Panc1 (cell line): ENCODE measurements around the gene TPSG1. TPM values are rescaled to one million over a fixed set of nuclear protein-coding genes. Genes with fewer than 3 reads are reported as not detected.
A peak's percentile ranks its signal among the peaks of the same experiment; 100 is the strongest.

Experiments
- ATAC-seq: fragments of 200-7000 bp; cut with Tn5 transposase; 2 replicates; pipeline ENCODE4 v1.9.1; 2020; ENCODE audit warnings: mild to moderate bottlenecking, moderate library complexity
- BruUV-seq: library from RNA; stranded (reverse); fragments of 400-500 nt; replicated peaks from 2 replicates; lab custom pipeline; 2021; lab: Mats Ljungman, UMichigan
- CTCF ChIA-PET: fragments of 300-600 bp; sonication (Branson Sonifier 250); formaldehyde crosslinking; loops from one replicate; lab custom pipeline; 2022; ENCODE audit warnings: antibody characterized with exemption; lab: Charles Lee
- POLR2A ChIA-PET: fragments of 300-600 bp; sonication (Branson Sonifier 250); formaldehyde crosslinking; loops from one replicate; lab custom pipeline; 2022; ENCODE audit warnings: antibody characterized with exemption; lab: Charles Lee
- DNase-seq: peaks from one replicate; pipeline ENCODE4 v3.0.0-alpha.2; 2010; ENCODE audit warnings: low read depth, low spot score
- H3K27ac ChIP-seq: 2 replicates; pipeline ENCODE4 v1.5.1; 2011; ENCODE audit warnings: mild to moderate bottlenecking, low read length, inconsistent platforms
- H3K27me3 ChIP-seq: fragments of 200-500 bp; sonication (Bioruptor generic); 2 replicates; pipeline ENCODE4 v1.6.0; 2014; ENCODE audit warnings: low read length, inconsistent platforms; ENCODE audit not compliant: control insufficient read depth, insufficient read depth
- H3K36me3 ChIP-seq: fragments of 200-500 bp; sonication (Bioruptor generic); 2 replicates; pipeline ENCODE4 v1.5.1; 2014; ENCODE audit warnings: inconsistent platforms, mild to moderate bottlenecking, low read length, moderate library complexity; ENCODE audit not compliant: control insufficient read depth, insufficient read depth
- H3K4me1 ChIP-seq: 2 replicates; pipeline ENCODE4 v1.5.1; 2011; ENCODE audit warnings: inconsistent platforms, mild to moderate bottlenecking, low read length, moderate library complexity; ENCODE audit not compliant: control insufficient read depth, insufficient read depth
- H3K4me3 ChIP-seq, 2 experiments: 2 replicates each; pipeline ENCODE4 v1.5.1; 2011 to 2012; ENCODE audit warnings: low read depth in 2 of 2, low read length in 2 of 2, mild to moderate bottlenecking in 2 of 2, inconsistent platforms in 1 of 2, moderate library complexity in 1 of 2
- H3K9me3 ChIP-seq: fragments of 200-500 bp; sonication (Bioruptor generic); 2 replicates; pipeline ENCODE4 v1.5.1; 2014; ENCODE audit warnings: low read depth, mild to moderate bottlenecking, inconsistent platforms, low read length, moderate library complexity; ENCODE audit not compliant: control insufficient read depth, insufficient read depth
- CTCF ChIP-seq: fragments of 450-650 bp; IDR thresholded peaks from 2 replicates; pipeline ENCODE4 v1.5.1; 2017; ENCODE audit warnings: mild to moderate bottlenecking
- POLR2AphosphoS5 ChIP-seq: IDR thresholded peaks from 2 replicates; pipeline ENCODE4 v1.6.1; 2012; ENCODE audit warnings: mild to moderate bottlenecking, low read depth, low read length, moderate library complexity
- SIN3A ChIP-seq: IDR thresholded peaks from 2 replicates; pipeline ENCODE4 v1.6.1; 2012; ENCODE audit warnings: low read depth, mild to moderate bottlenecking, low read length, moderate library complexity, borderline replicate concordance; ENCODE audit not compliant: insufficient read depth
- TCF7L2 ChIP-seq: IDR thresholded peaks from 2 replicates; pipeline ENCODE4 v1.6.1; 2011; ENCODE audit warnings: mild to moderate bottlenecking, low read depth, low read length, inconsistent platforms
- in situ Hi-C: cut with HindIII; loops from 2 replicates; pipeline ENCODE4 v1.10.0; 2016; ENCODE audit warnings: low sequenced_read_pairs, low pct_unique_long_range_greater_than_20kb
- intact Hi-C: fragments of 100-400 bp; cut with micrococcal nuclease; formaldehyde crosslinking; loops from one replicate; pipeline ENCODE4 v1.10.0; 2022; ENCODE audit not compliant: unreplicated experiment
- total RNA-seq: library from RNA; stranded (reverse); gene quantifications from one replicate; pipeline ENCODE4 v1.2.1, GENCODE V29; 2021; ENCODE audit not compliant: unreplicated experiment
- TF ChIP-seq, protein P1 (sequence below), 2 experiments: IDR thresholded peaks; 2 replicates each; pipeline ENCODE4 v1.6.1; 2011 to 2012; ENCODE audit warnings: low read depth in 2 of 2, control low read depth in 1 of 2, low read length in 1 of 2, mild to moderate bottlenecking in 1 of 2, moderate library complexity in 1 of 2; ENCODE audit not compliant: insufficient read depth in 1 of 2

The TPSG1 gene
- total RNA-seq, 1 experiment from 2014 or later: 4.6 TPM

DNA sequence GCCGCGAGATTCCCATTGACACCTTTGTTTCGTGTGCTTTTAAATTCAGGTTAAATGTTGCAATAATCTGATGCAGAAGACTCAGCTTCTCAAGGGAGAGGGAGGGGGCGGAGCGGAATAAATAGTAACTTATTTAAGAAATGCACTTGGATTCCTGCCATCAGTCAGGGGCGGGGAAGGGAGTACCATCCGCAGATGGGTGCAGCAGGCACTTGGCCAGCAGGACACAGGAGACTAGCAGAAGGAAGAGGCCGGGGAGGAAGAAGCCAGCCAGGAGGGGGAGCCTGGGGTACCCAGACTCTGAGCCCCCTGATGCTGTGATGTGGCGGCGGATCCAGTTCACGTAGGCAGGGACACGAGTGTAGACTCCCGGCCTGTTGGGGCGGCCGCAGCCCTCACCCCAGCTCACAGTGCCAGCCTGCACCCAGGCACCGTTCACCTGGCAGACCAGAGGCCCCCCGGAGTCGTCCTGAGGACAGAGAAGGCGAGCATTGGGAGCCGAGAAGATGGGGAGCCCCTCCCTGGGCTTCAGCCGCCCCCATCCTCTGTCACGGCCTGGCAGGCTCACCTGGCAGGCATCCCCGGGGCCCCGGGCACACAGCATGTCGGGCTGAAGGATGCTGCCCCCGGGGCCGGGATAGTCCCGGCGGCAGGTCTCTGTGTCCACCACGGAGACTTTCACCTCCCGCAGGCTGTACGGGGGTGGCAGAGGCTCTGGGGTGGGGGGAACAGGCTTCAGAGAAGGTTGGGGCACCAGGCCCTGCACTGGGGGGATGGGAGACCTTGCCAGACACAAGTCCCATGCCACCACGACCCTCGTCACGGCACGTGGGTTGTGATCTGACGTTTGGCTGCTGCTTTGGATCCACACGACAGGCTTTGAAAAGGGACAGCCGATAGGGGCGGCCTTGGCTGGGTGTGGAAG is 3.2 kb downstream of the TPSG1 start:
- Histone ChIP-seq H3K27ac (no peak overlapping the region), H3K27me3 (no peaks in the 10 kb centered on the region), H3K4me3 (no peak overlapping the region), H3K4me1 (peaks cover 12% of the 10 kb centered on the region), H3K9me3 (no peaks in the 10 kb centered on the region), H3K36me3 (no peaks in the 10 kb centered on the region)
- TF ChIP-seq SIN3A: no peak
- TF ChIP-seq TCF7L2: no peak
- no peak for TF ChIP-seq POLR2AphosphoS5
- ATAC-seq (no peak), DNase-seq (no peak)
- in situ Hi-C loops: no loop called here
- BruUV-seq: no TSS peak
- CTCF ChIA-PET: no interaction called here
- POLR2A ChIA-PET: no interaction called here
- intact Hi-C loops: no loop called here

DNA sequence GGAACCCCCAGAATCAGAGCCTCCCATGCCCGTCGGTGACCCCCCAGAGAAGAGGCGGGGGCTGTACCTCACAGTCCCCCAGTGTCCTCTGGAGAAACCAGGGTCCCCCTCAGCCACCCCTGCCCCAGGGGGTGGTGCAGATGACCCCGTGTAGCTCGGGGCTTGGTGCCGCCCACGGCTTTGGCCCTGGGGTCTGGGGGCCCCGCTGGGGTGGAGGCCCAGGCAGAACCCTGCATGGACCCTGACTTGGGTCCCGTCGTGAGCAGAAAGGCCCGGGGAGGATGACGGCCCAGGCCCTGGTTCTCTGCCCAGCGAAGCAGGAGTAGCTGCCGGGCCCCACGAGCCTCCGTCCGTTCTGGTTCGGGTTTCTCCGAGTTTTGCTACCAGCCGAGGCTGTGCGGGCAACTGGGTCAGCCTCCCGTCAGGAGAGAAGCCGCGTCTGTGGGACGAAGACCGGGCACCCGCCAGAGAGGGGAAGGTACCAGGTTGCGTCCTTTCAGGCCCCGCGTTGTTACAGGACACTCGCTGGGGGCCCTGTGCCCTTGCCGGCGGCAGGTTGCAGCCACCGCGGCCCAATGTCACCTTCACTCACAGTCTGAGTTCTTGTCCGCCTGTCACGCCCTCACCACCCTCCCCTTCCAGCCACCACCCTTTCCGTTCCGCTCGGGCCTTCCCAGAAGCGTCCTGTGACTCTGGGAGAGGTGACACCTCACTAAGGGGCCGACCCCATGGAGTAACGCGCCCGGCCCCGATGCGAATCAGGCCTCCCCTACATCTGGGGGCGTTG is 4.0 kb downstream of the TPSG1 start:
- POLR2A ChIA-PET: no interaction called here
- no peak for TF ChIP-seq POLR2AphosphoS5
- TF ChIP-seq SIN3A: no peak
- TF ChIP-seq, protein P1, sequence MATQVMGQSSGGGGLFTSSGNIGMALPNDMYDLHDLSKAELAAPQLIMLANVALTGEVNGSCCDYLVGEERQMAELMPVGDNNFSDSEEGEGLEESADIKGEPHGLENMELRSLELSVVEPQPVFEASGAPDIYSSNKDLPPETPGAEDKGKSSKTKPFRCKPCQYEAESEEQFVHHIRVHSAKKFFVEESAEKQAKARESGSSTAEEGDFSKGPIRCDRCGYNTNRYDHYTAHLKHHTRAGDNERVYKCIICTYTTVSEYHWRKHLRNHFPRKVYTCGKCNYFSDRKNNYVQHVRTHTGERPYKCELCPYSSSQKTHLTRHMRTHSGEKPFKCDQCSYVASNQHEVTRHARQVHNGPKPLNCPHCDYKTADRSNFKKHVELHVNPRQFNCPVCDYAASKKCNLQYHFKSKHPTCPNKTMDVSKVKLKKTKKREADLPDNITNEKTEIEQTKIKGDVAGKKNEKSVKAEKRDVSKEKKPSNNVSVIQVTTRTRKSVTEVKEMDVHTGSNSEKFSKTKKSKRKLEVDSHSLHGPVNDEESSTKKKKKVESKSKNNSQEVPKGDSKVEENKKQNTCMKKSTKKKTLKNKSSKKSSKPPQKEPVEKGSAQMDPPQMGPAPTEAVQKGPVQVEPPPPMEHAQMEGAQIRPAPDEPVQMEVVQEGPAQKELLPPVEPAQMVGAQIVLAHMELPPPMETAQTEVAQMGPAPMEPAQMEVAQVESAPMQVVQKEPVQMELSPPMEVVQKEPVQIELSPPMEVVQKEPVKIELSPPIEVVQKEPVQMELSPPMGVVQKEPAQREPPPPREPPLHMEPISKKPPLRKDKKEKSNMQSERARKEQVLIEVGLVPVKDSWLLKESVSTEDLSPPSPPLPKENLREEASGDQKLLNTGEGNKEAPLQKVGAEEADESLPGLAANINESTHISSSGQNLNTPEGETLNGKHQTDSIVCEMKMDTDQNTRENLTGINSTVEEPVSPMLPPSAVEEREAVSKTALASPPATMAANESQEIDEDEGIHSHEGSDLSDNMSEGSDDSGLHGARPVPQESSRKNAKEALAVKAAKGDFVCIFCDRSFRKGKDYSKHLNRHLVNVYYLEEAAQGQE (IDR thresholded peaks at IDR 0.05; ENCODE audit: insufficient read depth in 1 of 2, low read depth in 2 of 2, low read length in 1 of 2): no peak
- no peak for TF ChIP-seq TCF7L2
- no peak for TF ChIP-seq CTCF
- BruUV-seq: TSS peak; percentile 64
- Histone ChIP-seq H3K27ac (no peak overlapping the region), H3K27me3 (no peaks in the 10 kb centered on the region), H3K36me3 (no peaks in the 10 kb centered on the region), H3K9me3 (no peaks in the 10 kb centered on the region), H3K4me3 (no peak overlapping the region), H3K4me1 (peaks cover 12% of the 10 kb centered on the region)
- DNase-seq (no peak), ATAC-seq (no peak)
- CTCF ChIA-PET: no interaction called here
- in situ Hi-C loops (no loop called here), intact Hi-C loops (no loop called here)
